Vagina (tissue), 2 donors: Measurements from ENCODE around the gene CPLANE1. TPM values are rescaled to one million over a fixed set of nuclear protein-coding genes. Genes with fewer than 3 reads are reported as not detected.
"Not testable (repeated sequence)": the region's sequence is repeated elsewhere in the genome, so short reads cannot be mapped to it uniquely, and the experiment has no call there.

ENCODE experiments used
- DNase-seq, 2 donors: peaks; one replicate each; pipeline ENCODE4 v3.0.0-alpha.2; 2017; ENCODE audit errors: extremely low spot score in 2 of 2
- H3K27ac ChIP-seq: fragments of 200-600 bp; sonication (generic); one replicate; pipeline ENCODE4 v1.5.1; 2019
- H3K27me3 ChIP-seq: fragments of 200-600 bp; sonication (generic); one replicate; pipeline ENCODE4 v1.5.1; 2019
- H3K36me3 ChIP-seq, 2 donors: fragments of 200-600 bp; sonication (generic); one replicate each; pipeline ENCODE4 v1.5.1; 2017 to 2019
- H3K4me1 ChIP-seq: fragments of 200-600 bp; sonication (generic); one replicate; pipeline ENCODE4 v1.5.1; 2019
- H3K4me3 ChIP-seq, 2 donors: fragments of 200-600 bp; sonication (generic); 1 replicate in 1 of 2; 2 replicates in 1 of 2; pipeline ENCODE4 v1.5.1; 2016 to 2019
- H3K9me3 ChIP-seq: fragments of 200-600 bp; sonication (generic); one replicate; pipeline ENCODE4 v1.5.1; 2019
- POLR2A ChIP-seq, 2 donors: fragments of 450-650 bp; IDR thresholded peaks; one replicate each; pipeline ENCODE4 v1.6.1; 2017; ENCODE audit warnings: antibody characterized with exemption in 2 of 2, mild to moderate bottlenecking in 2 of 2, moderate library complexity in 2 of 2
- POLR2AphosphoS5 ChIP-seq, 2 donors: sonication (generic); formaldehyde crosslinking; IDR thresholded peaks; one replicate each; pipeline ENCODE4 v1.9.0; 2017; ENCODE audit warnings: antibody characterized with exemption in 2 of 2, mild to moderate bottlenecking in 2 of 2, low read depth in 1 of 2; ENCODE audit not compliant: insufficient read depth in 1 of 2
- intact Hi-C: fragments of 100-400 bp; cut with DNase I; formaldehyde crosslinking; loops from one replicate; pipeline ENCODE4 v1.15.1; 2023
- total RNA-seq: library from RNA; depleted of rRNA; stranded (reverse); fragments of >200 nt; gene quantifications from one replicate; pipeline ENCODE4 v1.2.3, GENCODE V29; 2016
- TF ChIP-seq, protein P1 (sequence below), 3 experiments: fragments of 450-650 bp in 2 of 3; fragments of 200-600 bp in 1 of 3; sonication (generic) in 1 of 3; IDR thresholded peaks; one replicate each; pipeline ENCODE4 v1.5.1; 2017 to 2019; ENCODE audit warnings: antibody characterized with exemption in 3 of 3, mild to moderate bottlenecking in 2 of 3, moderate library complexity in 2 of 3

CPLANE1 gene
- total RNA-seq = 26.5 TPM

DNA sequence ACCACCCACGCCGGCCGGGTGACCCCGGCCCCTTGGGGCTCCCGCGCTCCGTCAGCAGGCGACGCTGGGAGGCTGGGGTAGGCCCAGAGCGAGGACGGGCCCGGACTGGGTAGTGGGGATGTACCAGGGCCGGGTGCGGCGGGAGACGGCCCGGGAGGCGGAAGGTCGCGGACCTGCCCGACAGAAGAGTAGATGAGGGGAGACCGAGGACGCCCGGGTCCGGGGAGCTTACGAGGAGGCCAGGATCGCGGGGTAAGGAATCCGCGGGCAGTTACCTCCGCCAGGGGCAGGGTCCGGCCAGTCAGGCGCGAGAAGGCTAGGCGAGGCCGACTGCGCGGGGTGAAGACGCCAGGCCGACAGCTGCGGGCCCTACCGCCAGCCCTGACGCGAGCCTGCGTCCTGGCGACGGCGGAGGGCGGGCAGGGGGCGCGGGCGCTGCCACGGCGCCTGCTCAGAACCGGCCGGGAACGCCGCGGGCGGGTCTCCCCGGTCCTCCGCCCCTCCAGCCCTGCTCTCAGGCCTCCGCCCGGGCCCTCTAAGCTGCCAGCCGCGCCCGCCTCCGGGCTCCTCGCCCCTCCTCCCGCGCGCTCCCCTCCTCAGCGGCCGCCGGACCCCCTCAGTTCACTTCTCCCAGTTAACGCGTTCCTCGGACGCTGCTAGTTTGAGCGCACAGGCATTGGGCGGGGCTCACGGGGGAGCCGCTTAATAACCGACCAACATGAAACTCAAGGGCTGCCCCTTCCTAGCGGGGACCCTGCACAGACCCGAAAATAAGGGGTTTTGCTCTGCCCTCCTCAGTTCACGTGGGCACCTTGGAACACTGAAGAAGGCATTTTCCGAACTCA, at the start of gene CPLANE1:
Gene CPLANE1 (minus strand): TSS at position 407 of the 845 bp plus-strand sequence. CDS start 1,678 bp downstream, outside the sequence.
- Histone ChIP-seq H3K4me3 (peak within 1 kb of the TSS; percentile 78 to 83), H3K36me3 (no peaks in the 10 kb centered on the region), H3K27me3 (no peaks in the 10 kb centered on the region), H3K9me3 (no peaks in the 10 kb centered on the region), H3K4me1 (peaks cover 22% of the 10 kb centered on the region), H3K27ac (peak within 1 kb of the TSS; percentile 91)
- DNase-seq = no peak
- TF ChIP-seq POLR2AphosphoS5 (IDR thresholded peaks at IDR 0.05; ENCODE audit: insufficient read depth in 1 of 2, low read depth in 1 of 2) (peak in 1 of 2 donors; percentile 70), POLR2A (IDR thresholded peaks at IDR 0.05) (peak in 1 of 2 donors; percentile 4)
- TF ChIP-seq, protein P1, sequence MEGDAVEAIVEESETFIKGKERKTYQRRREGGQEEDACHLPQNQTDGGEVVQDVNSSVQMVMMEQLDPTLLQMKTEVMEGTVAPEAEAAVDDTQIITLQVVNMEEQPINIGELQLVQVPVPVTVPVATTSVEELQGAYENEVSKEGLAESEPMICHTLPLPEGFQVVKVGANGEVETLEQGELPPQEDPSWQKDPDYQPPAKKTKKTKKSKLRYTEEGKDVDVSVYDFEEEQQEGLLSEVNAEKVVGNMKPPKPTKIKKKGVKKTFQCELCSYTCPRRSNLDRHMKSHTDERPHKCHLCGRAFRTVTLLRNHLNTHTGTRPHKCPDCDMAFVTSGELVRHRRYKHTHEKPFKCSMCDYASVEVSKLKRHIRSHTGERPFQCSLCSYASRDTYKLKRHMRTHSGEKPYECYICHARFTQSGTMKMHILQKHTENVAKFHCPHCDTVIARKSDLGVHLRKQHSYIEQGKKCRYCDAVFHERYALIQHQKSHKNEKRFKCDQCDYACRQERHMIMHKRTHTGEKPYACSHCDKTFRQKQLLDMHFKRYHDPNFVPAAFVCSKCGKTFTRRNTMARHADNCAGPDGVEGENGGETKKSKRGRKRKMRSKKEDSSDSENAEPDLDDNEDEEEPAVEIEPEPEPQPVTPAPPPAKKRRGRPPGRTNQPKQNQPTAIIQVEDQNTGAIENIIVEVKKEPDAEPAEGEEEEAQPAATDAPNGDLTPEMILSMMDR (IDR thresholded peaks at IDR 0.05) = no peak
- intact Hi-C loops = no loop called here

DNA sequence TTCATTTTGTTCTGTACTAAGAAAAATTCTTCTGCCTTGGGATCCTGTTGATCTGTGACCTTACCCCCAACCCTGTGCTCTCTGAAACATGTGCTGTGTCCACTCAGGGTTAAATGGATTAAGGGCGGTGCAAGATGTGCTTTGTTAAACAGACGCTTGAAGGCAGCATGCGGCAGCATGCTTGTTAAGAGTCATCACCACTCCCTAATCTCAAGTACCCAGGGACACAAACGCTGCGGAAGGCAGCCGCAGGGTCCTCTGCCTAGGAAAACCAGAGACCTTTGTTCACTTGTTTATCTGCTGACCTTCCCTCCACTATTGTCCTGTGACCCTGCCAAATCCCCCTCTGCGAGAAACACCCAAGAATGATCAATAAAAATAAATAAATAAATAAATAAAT, 47.1 kb upstream of the CPLANE1 start:
- H3K27me3 ChIP-seq, DNase-seq, H3K4me3 ChIP-seq, H3K27ac ChIP-seq, intact Hi-C loops, H3K4me1 ChIP-seq, H3K9me3 ChIP-seq: not testable (repeated sequence)
- H3K36me3 ChIP-seq = peaks cover 0 to 55% of the 10 kb centered on the region in 2 donors

DNA sequence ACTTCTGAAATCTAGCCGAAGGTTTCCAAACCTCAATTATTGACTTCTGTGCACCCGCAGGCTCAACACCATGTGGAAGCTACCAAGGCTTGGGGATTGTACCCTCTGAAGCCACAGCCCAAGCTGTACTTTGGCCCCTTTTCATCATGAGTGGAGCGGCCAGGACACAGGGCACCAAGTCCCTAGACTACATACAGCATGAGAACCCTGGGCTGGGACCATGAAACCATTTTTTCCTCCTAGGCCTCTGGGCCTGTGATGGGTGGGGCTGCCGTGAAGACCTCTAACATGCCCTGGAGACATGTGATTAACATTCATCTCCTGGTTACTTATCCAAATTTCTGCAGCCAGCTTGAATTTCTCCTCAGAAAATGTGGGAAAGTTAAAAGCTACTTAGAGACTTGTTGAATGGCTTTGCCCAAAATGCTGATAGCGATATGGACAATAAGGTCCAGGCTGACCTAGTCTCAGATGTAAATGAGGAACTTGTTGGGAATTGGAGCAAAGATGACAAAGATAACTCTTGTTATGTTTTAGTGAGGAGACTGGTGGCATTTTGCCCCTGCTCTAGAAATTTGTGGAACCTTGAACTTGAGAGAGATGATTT, 34.1 kb upstream of the CPLANE1 start:
- DNase-seq = no peak
- Histone ChIP-seq H3K4me3 (no peak overlapping the region), H3K27ac (no peak overlapping the region), H3K27me3 (no peaks in the 10 kb centered on the region), H3K4me1 (no peaks in the 10 kb centered on the region), H3K9me3 (no peaks in the 10 kb centered on the region), H3K36me3 (no peaks in the 10 kb centered on the region)
- TF ChIP-seq POLR2A (IDR thresholded peaks at IDR 0.05) (no peak), POLR2AphosphoS5 (IDR thresholded peaks at IDR 0.05; ENCODE audit: insufficient read depth in 1 of 2, low read depth in 1 of 2) (no peak)
- TF ChIP-seq, protein P1 (IDR thresholded peaks at IDR 0.05) = no peak
- intact Hi-C loops = no loop called here

DNA sequence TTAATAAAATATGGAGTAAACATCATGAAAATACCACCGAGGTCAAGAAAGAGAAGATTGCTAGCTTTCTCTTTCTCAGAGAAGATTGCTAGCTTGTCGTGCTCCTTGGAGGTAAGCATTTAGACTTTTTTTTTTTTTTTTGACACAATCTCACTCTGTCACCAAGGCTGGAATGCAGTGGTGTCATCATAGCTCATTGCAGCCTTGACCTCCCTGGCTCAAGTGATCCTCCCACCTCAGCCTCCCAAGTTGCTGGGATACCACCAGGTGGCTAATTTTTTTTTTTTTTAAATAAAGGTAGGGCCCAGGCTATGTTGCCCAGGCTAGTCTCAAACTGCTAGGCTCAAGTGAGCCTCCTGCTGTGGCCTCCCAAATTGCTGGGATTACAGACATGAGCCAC, 26.3 kb upstream of the CPLANE1 start:
- Histone ChIP-seq H3K36me3 (no peaks in the 10 kb centered on the region), H3K9me3 (no peaks in the 10 kb centered on the region), H3K27me3 (no peaks in the 10 kb centered on the region), H3K4me3 (no peak overlapping the region), H3K27ac (no peak overlapping the region), H3K4me1 (no peaks in the 10 kb centered on the region)
- no peak for TF ChIP-seq POLR2AphosphoS5 (IDR thresholded peaks at IDR 0.05; ENCODE audit: insufficient read depth in 1 of 2, low read depth in 1 of 2)
- no peak for TF ChIP-seq POLR2A (IDR thresholded peaks at IDR 0.05)
- TF ChIP-seq, protein P1 (IDR thresholded peaks at IDR 0.05) = no peak
- DNase-seq = no peak
- intact Hi-C loops = no loop called here

DNA sequence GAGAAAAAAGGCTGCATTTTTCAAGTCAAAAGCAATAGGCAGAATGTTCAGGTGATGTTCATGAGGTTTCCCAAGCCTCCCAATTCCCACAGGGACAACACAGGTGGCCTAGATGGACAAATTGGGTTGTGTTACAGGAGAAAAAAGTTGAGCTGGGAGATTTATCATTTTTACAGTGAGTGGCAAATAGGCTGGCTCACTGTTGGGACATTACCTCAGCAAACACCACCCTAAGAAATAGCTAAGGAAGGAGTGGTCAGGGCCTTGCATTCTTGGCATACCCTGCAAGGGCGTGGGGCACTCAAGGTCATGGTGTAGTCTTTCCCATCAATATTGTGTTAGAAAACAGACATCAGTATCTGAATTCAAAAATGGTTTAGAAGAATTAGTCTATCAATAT, 23.3 kb upstream of the CPLANE1 start:
- no peaks in the 10 kb centered on the region for H3K4me1 ChIP-seq
- TF ChIP-seq POLR2AphosphoS5 (IDR thresholded peaks at IDR 0.05; ENCODE audit: insufficient read depth in 1 of 2, low read depth in 1 of 2) (no peak), POLR2A (IDR thresholded peaks at IDR 0.05) (no peak)
- TF ChIP-seq, protein P1 (IDR thresholded peaks at IDR 0.05) = no peak
- no peak for DNase-seq
- no peaks in the 10 kb centered on the region for H3K9me3 ChIP-seq
- no peak overlapping the region for H3K4me3 ChIP-seq
- no peaks in the 10 kb centered on the region for H3K27me3 ChIP-seq
- intact Hi-C loops = no loop called here
- no peak overlapping the region for H3K27ac ChIP-seq
- no peaks in the 10 kb centered on the region for H3K36me3 ChIP-seq

DNA sequence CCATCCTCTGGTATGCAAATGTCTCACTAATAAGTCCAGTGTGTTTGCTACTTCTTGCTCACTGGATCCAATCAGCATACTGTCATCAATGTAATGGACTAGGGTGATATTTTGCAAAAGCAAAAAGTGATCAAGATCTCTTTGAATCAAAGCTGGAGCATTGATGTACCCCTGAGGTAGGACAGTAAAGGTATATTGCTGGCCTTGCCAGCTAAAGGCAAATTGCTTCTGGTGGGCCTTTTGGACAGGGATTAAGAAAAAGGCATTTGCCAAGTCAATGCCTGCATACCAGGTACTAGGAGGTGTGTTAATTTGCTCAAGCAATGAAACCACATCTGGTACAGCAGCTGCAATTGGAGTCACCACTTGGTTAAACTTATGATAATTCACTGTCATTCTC, 18.9 kb upstream of the CPLANE1 start:
- H3K4me1 ChIP-seq, H3K9me3 ChIP-seq, H3K4me3 ChIP-seq, DNase-seq, H3K27ac ChIP-seq, intact Hi-C loops, H3K27me3 ChIP-seq, H3K36me3 ChIP-seq: not testable (repeated sequence)
